Nucleus accumbens (tissue), 56 donors: ENCODE results near the gene NQO2.
"Not testable (repeated sequence)": the region's sequence is repeated elsewhere in the genome, so short reads cannot be mapped to it uniquely, and the experiment has no call there.

Source experiments
- DNase-seq, 56 donors: peaks; one replicate each; lab custom pipeline; 2025; lab: John Stamatoyannopoulos, UW

The NQO2 gene

GRCh38 chr6:3033652-3034051 lies 34.0 kb downstream of the NQO2 start:
- DNase-seq, result no peak

- no peak for DNase-seq
These were observed 35.7 kb downstream of the NQO2 start for GRCh38 chr6:3035397-3035796.

- DNase-seq, result no peak
These were observed 37.4 kb downstream of the NQO2 start for GRCh38 chr6:3036861-3037637.

GRCh38 chr6:3037638-3038365 lies 38.1 kb downstream of the NQO2 start:
- no peak for DNase-seq

GRCh38 chr6:3039384-3039783 lies 39.7 kb downstream of the NQO2 start:
- peak in 1 of 56 donors; percentile 14 for DNase-seq

- no peak for DNase-seq
These were observed 41.5 kb downstream of the NQO2 start for GRCh38 chr6:3041147-3041546.

- no peak for DNase-seq
These were observed 41.9 kb downstream of the NQO2 start for GRCh38 chr6:3041606-3042005.

GRCh38 chr6:3045369-3045768 lies 45.7 kb downstream of the NQO2 start:
- no peak for DNase-seq

- DNase-seq, result no peak
These were observed 46.1 kb downstream of the NQO2 start for GRCh38 chr6:3045777-3046176.

GRCh38 chr6:3046295-3046694 lies 46.6 kb downstream of the NQO2 start:
- DNase-seq, result no peak

GRCh38 chr6:3048009-3048408 lies 48.3 kb downstream of the NQO2 start:
- DNase-seq, result not testable (repeated sequence)

GRCh38 chr6:3052481-3053230 lies 53.0 kb downstream of the NQO2 start:
- DNase-seq, result no peak

GRCh38 chr6:3053231-3053508 lies 53.5 kb downstream of the NQO2 start:
- no peak for DNase-seq

GRCh38 chr6:3054229-3055157 lies 54.8 kb downstream of the NQO2 start:
- peak in 18 of 56 donors; percentile 4 to 65 (median 24) for DNase-seq

GRCh38 chr6:3055158-3055499 lies 55.4 kb downstream of the NQO2 start:
- not testable (repeated sequence) for DNase-seq

- no peak for DNase-seq
These were observed 57.5 kb downstream of the NQO2 start for GRCh38 chr6:3057063-3057770.

- no peak for DNase-seq
These were observed 59.3 kb downstream of the NQO2 start for GRCh38 chr6:3058957-3059356.

- DNase-seq, result not testable (repeated sequence)
These were observed 60.4 kb downstream of the NQO2 start for GRCh38 chr6:3060092-3060491.

- no peak for DNase-seq
These were observed 61.8 kb downstream of the NQO2 start for GRCh38 chr6:3061501-3061941.

GRCh38 chr6:3063340-3063732 lies 63.6 kb downstream of the NQO2 start:
- not testable (repeated sequence) for DNase-seq
